Keratinocyte (primary cell): Measurements from ENCODE around the gene FOXJ1. TPM values are rescaled to one million over a fixed set of nuclear protein-coding genes. Genes with fewer than 3 reads are reported as not detected.

ENCODE experiments used
- DNase-seq: peaks from one replicate; pipeline ENCODE4 v3.0.0-alpha.2; 2011; ENCODE audit warnings: low read depth, missing footprints, low spot score
- FAIRE-seq: peaks from 2 replicates; lab custom pipeline; 2011; peaks lifted over from hg19 to GRCh38; lab: Jason Lieb, UNC
- H2AFZ ChIP-seq: 2 replicates; pipeline ENCODE4 v1.6.0; 2012; ENCODE audit warnings: low read length, control low read depth, inconsistent platforms; ENCODE audit not compliant: control insufficient read depth
- H3K27ac ChIP-seq: 2 replicates; pipeline ENCODE4 v1.5.1; 2011; ENCODE audit warnings: low read length; ENCODE audit not compliant: control insufficient read depth, insufficient read depth
- H3K27me3 ChIP-seq: 3 replicates; pipeline ENCODE4 v1.6.0; 2011; ENCODE audit warnings: low read length; ENCODE audit not compliant: control insufficient read depth, insufficient read depth; ENCODE audit errors: extremely low read depth
- H3K36me3 ChIP-seq, 2 experiments: 2 replicates in 1 of 2; 3 replicates in 1 of 2; pipeline ENCODE4 v1.5.1; 2011; ENCODE audit warnings: low read length in 2 of 2, mild to moderate bottlenecking in 1 of 2; ENCODE audit not compliant: control insufficient read depth in 2 of 2, insufficient read depth in 2 of 2; ENCODE audit errors: extremely low read depth in 1 of 2
- H3K4me1 ChIP-seq: 3 replicates; pipeline ENCODE4 v1.5.1; 2011; ENCODE audit warnings: low read length; ENCODE audit not compliant: control insufficient read depth, insufficient read depth; ENCODE audit errors: extremely low read depth
- H3K4me2 ChIP-seq: 3 replicates; pipeline ENCODE4 v1.6.0; 2011; ENCODE audit warnings: low read depth, low read length; ENCODE audit not compliant: control insufficient read depth, insufficient read depth; ENCODE audit errors: extremely low read depth
- H3K4me3 ChIP-seq, 3 experiments: fragments of 200-600 bp in 1 of 3; sonication (generic) in 1 of 3; 2 replicates in 2 of 3; 3 replicates in 1 of 3; pipeline ENCODE4 v1.5.1; 2011 to 2016; ENCODE audit warnings: low read length in 3 of 3, mild to moderate bottlenecking in 3 of 3, control low read depth in 2 of 3, inconsistent platforms in 1 of 3, low read depth in 1 of 3, mixed read lengths in 1 of 3, mixed run types in 1 of 3, moderate library complexity in 1 of 3; ENCODE audit not compliant: control insufficient read depth in 2 of 3, insufficient read depth in 2 of 3; ENCODE audit errors: extremely low read depth in 1 of 3
- H3K79me2 ChIP-seq: 2 replicates; pipeline ENCODE4 v1.6.0; 2012; ENCODE audit warnings: low read length; ENCODE audit not compliant: control insufficient read depth, insufficient read depth
- H3K9ac ChIP-seq: 3 replicates; pipeline ENCODE4 v1.6.0; 2011; ENCODE audit warnings: low read length; ENCODE audit not compliant: control insufficient read depth, insufficient read depth; ENCODE audit errors: extremely low read depth
- H3K9me1 ChIP-seq: 3 replicates; pipeline ENCODE4 v1.6.0; 2011; ENCODE audit warnings: low read length; ENCODE audit not compliant: control insufficient read depth, insufficient read depth; ENCODE audit errors: extremely low read depth
- H3K9me3 ChIP-seq: 2 replicates; pipeline ENCODE4 v1.5.1; 2012; ENCODE audit warnings: low read depth, low read length; ENCODE audit not compliant: control insufficient read depth
- H4K20me1 ChIP-seq: 3 replicates; pipeline ENCODE4 v1.6.0; 2011; ENCODE audit warnings: low read length; ENCODE audit not compliant: control insufficient read depth, insufficient read depth; ENCODE audit errors: extremely low read depth
- EZH2 ChIP-seq: IDR thresholded peaks from one replicate; pipeline ENCODE4 v1.6.1; 2012; ENCODE audit warnings: inconsistent platforms, mild to moderate bottlenecking, low read length, moderate library complexity
- dilution Hi-C: fragments of 300-500 bp; cut with MboI; formaldehyde crosslinking; loops from one replicate; pipeline ENCODE4 v1.7.0; 2020; ENCODE audit warnings: low sequenced_read_pairs; ENCODE audit not compliant: extremely low pct_ligation_motif_present
- polyA plus RNA-seq, 5 experiments: library from polyadenylated mRNA; depleted of rRNA in 3 of 5; stranded (reverse) in 3 of 5; stranded (forward) in 1 of 5; unstranded in 1 of 5; fragments of >200 nt; gene quantifications; 1 replicate in 1 of 5; 2 replicates in 3 of 5; 3 replicates in 1 of 5; pipeline versions ENCODE4 v1.2.1 to v1.2.3, GENCODE V29; 2011 to 2012; ENCODE audit warnings: missing spikeins in 2 of 5, low read depth in 1 of 5, low replicate concordance in 1 of 5
- TF ChIP-seq, protein P1 (sequence below), 3 experiments: IDR thresholded peaks in 1 of 3; conservative IDR thresholded peaks in 1 of 3; optimal IDR thresholded peaks in 1 of 3; 2 replicates in 2 of 3; 3 replicates in 1 of 3; pipeline versions ENCODE3 to v1.5.1; 2011; ENCODE audit warnings: low read length in 3 of 3, mild to moderate bottlenecking in 3 of 3, moderate library complexity in 2 of 3, control low read depth in 1 of 3, inconsistent platforms in 1 of 3; ENCODE audit not compliant: insufficient read depth in 2 of 3; ENCODE audit errors: extremely low read depth in 1 of 3

The FOXJ1 gene
- polyA plus RNA-seq, 1 donor (not counting 4 experiments of a cell fraction or from before 2014, with no cell fraction given): 0.03 TPM

- no peak for FAIRE-seq
- Histone ChIP-seq H3K4me3 (no peak overlapping the region), H3K27ac (no peak overlapping the region)
Observed at GRCh38 chr17:76173474-76173873, 32.4 kb upstream of the FOXJ1 start.

GRCh38 chr17:76171706-76172105 lies 30.7 kb upstream of the FOXJ1 start:
- H2AFZ ChIP-seq: no peak overlapping the region
- no peak overlapping the region for H3K27ac ChIP-seq
- peaks cover 3% of the 10 kb centered on the region for H3K27me3 ChIP-seq
- no peaks in the 10 kb centered on the region for H3K79me2 ChIP-seq
- no peaks in the 10 kb centered on the region for H3K36me3 ChIP-seq
- no peak for DNase-seq
- H3K4me2 ChIP-seq: no peak overlapping the region
- no peaks in the 10 kb centered on the region for H4K20me1 ChIP-seq
- FAIRE-seq: no peak
- dilution Hi-C loops: no loop called here
- no peak overlapping the region for H3K4me3 ChIP-seq
- H3K4me1 ChIP-seq: no peaks in the 10 kb centered on the region
- TF ChIP-seq EZH2: no peak
- TF ChIP-seq, protein P1, sequence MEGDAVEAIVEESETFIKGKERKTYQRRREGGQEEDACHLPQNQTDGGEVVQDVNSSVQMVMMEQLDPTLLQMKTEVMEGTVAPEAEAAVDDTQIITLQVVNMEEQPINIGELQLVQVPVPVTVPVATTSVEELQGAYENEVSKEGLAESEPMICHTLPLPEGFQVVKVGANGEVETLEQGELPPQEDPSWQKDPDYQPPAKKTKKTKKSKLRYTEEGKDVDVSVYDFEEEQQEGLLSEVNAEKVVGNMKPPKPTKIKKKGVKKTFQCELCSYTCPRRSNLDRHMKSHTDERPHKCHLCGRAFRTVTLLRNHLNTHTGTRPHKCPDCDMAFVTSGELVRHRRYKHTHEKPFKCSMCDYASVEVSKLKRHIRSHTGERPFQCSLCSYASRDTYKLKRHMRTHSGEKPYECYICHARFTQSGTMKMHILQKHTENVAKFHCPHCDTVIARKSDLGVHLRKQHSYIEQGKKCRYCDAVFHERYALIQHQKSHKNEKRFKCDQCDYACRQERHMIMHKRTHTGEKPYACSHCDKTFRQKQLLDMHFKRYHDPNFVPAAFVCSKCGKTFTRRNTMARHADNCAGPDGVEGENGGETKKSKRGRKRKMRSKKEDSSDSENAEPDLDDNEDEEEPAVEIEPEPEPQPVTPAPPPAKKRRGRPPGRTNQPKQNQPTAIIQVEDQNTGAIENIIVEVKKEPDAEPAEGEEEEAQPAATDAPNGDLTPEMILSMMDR (optimal IDR thresholded peaks at IDR 0.05 in 1 of 3, IDR thresholded peaks at IDR 0.05 in 1 of 3, conservative IDR thresholded peaks at IDR 0.05 in 1 of 3; ENCODE audit: extremely low read depth in 1 of 3, insufficient read depth in 2 of 3, low read length in 3 of 3): no peak
- no peaks in the 10 kb centered on the region for H3K9me1 ChIP-seq
- H3K9me3 ChIP-seq: no peaks in the 10 kb centered on the region
- no peak overlapping the region for H3K9ac ChIP-seq

More at GRCh38 chr17:76173474-76173873, 32.4 kb upstream of the FOXJ1 start:
- no peak overlapping the region for H3K9ac ChIP-seq
- no peaks in the 10 kb centered on the region for H3K9me3 ChIP-seq
- H3K36me3 ChIP-seq: no peaks in the 10 kb centered on the region
- H3K4me2 ChIP-seq: no peak overlapping the region
- H3K9me1 ChIP-seq: no peaks in the 10 kb centered on the region
- peaks cover 3% of the 10 kb centered on the region for H3K27me3 ChIP-seq
- H3K79me2 ChIP-seq: no peaks in the 10 kb centered on the region
- no peaks in the 10 kb centered on the region for H3K4me1 ChIP-seq
- TF ChIP-seq EZH2: no peak
- TF ChIP-seq, protein P1 (optimal IDR thresholded peaks at IDR 0.05 in 1 of 3, IDR thresholded peaks at IDR 0.05 in 1 of 3, conservative IDR thresholded peaks at IDR 0.05 in 1 of 3; ENCODE audit: extremely low read depth in 1 of 3, insufficient read depth in 2 of 3, low read length in 3 of 3): no peak
- DNase-seq: no peak
- dilution Hi-C loops: no loop called here
- no peaks in the 10 kb centered on the region for H4K20me1 ChIP-seq
- no peak overlapping the region for H2AFZ ChIP-seq
